ENCODE data around the gene RAD51B. TPM values are rescaled to one million over a fixed set of nuclear protein-coding genes. Genes with fewer than 3 reads are reported as not detected.
A peak's percentile ranks its signal among the peaks of the same experiment; 100 is the strongest.

The RAD51B gene
- total RNA-seq, 2 donors from 2014 or later: 37.0 to 49.7 TPM

- Mint-ChIP-seq H3K4me3 (no peak overlapping the region), H3K27ac (no peak overlapping the region), H3K36me3 (ENCODE audit: low read depth) (no peaks in the 10 kb centered on the region), H3K27me3 (no peaks in the 10 kb centered on the region), H3K9me3 (no peaks in the 10 kb centered on the region), H3K4me1 (no peaks in the 10 kb centered on the region)
- no peak for ATAC-seq (replicated peaks)
Measured at GRCh38 chr14:68191567-68192321, 372.2 kb downstream of the RAD51B start.

GRCh38 chr14:68192935-68193334, 373.4 kb downstream of the RAD51B start:
- no peaks in the 10 kb centered on the region for H3K27me3 Mint-ChIP-seq
- no peak overlapping the region for H3K27ac Mint-ChIP-seq
- H3K9me3 Mint-ChIP-seq: no peaks in the 10 kb centered on the region
- no peak for ATAC-seq (replicated peaks)
- no peak overlapping the region for H3K4me3 Mint-ChIP-seq
- no peaks in the 10 kb centered on the region for H3K36me3 Mint-ChIP-seq (ENCODE audit: low read depth)
- no peaks in the 10 kb centered on the region for H3K4me1 Mint-ChIP-seq

- H3K27ac Mint-ChIP-seq: no peak overlapping the region
- no peaks in the 10 kb centered on the region for H3K36me3 Mint-ChIP-seq (ENCODE audit: low read depth)
- H3K4me1 Mint-ChIP-seq: peaks cover 4% of the 10 kb centered on the region
- no peaks in the 10 kb centered on the region for H3K27me3 Mint-ChIP-seq
- no peaks in the 10 kb centered on the region for H3K9me3 Mint-ChIP-seq
- H3K4me3 Mint-ChIP-seq: no peak overlapping the region
- ATAC-seq (replicated peaks): no peak
Measured at GRCh38 chr14:68193970-68194681, 374.5 kb downstream of the RAD51B start.

GRCh38 chr14:68195126-68195525, 375.5 kb downstream of the RAD51B start:
- Mint-ChIP-seq H3K4me1 (peaks cover 6% of the 10 kb centered on the region), H3K9me3 (no peaks in the 10 kb centered on the region), H3K27me3 (no peaks in the 10 kb centered on the region), H3K36me3 (ENCODE audit: low read depth) (no peaks in the 10 kb centered on the region), H3K4me3 (no peak overlapping the region), H3K27ac (no peak overlapping the region)
- no peak for ATAC-seq (replicated peaks)

- H3K27me3 Mint-ChIP-seq: no peaks in the 10 kb centered on the region
- no peak overlapping the region for H3K4me3 Mint-ChIP-seq
- H3K36me3 Mint-ChIP-seq (ENCODE audit: low read depth): no peaks in the 10 kb centered on the region
- H3K27ac Mint-ChIP-seq: no peak overlapping the region
- ATAC-seq (replicated peaks): no peak
- peaks cover 6% of the 10 kb centered on the region for H3K4me1 Mint-ChIP-seq
- no peaks in the 10 kb centered on the region for H3K9me3 Mint-ChIP-seq
Measured at GRCh38 chr14:68198713-68199495, 379.3 kb downstream of the RAD51B start.

GRCh38 chr14:68199554-68200151, 380.1 kb downstream of the RAD51B start:
- no peak for ATAC-seq (replicated peaks)
- Mint-ChIP-seq H3K4me3 (no peak overlapping the region), H3K27ac (no peak overlapping the region), H3K9me3 (no peaks in the 10 kb centered on the region), H3K27me3 (no peaks in the 10 kb centered on the region), H3K4me1 (peaks cover 6% of the 10 kb centered on the region), H3K36me3 (ENCODE audit: low read depth) (no peaks in the 10 kb centered on the region)

GRCh38 chr14:68203871-68204270, 384.3 kb downstream of the RAD51B start:
- H3K4me1 Mint-ChIP-seq: peaks cover 18% of the 10 kb centered on the region
- H3K4me3 Mint-ChIP-seq: no peak overlapping the region
- no peaks in the 10 kb centered on the region for H3K36me3 Mint-ChIP-seq (ENCODE audit: low read depth)
- no peak for ATAC-seq (replicated peaks)
- H3K27me3 Mint-ChIP-seq: no peaks in the 10 kb centered on the region
- peaks cover 4% of the 10 kb centered on the region for H3K9me3 Mint-ChIP-seq
- no peak overlapping the region for H3K27ac Mint-ChIP-seq

GRCh38 chr14:68208218-68208617, 388.6 kb downstream of the RAD51B start:
- H3K4me1 Mint-ChIP-seq: peaks cover 43% of the 10 kb centered on the region
- ATAC-seq (replicated peaks): no peak
- peaks cover 4% of the 10 kb centered on the region for H3K9me3 Mint-ChIP-seq
- H3K27ac Mint-ChIP-seq: no peak overlapping the region
- H3K27me3 Mint-ChIP-seq: no peaks in the 10 kb centered on the region
- no peaks in the 10 kb centered on the region for H3K36me3 Mint-ChIP-seq (ENCODE audit: low read depth)
- H3K4me3 Mint-ChIP-seq: peak overlapping the region; percentile 44

- H3K4me1 Mint-ChIP-seq: peaks cover 43% of the 10 kb centered on the region
- H3K27me3 Mint-ChIP-seq: no peaks in the 10 kb centered on the region
- no peaks in the 10 kb centered on the region for H3K36me3 Mint-ChIP-seq (ENCODE audit: low read depth)
- H3K4me3 Mint-ChIP-seq: peak overlapping the region; percentile 44
- peaks cover 4% of the 10 kb centered on the region for H3K9me3 Mint-ChIP-seq
- H3K27ac Mint-ChIP-seq: peak overlapping the region; percentile 49
- peak; percentile 22 for ATAC-seq (replicated peaks)
Measured at GRCh38 chr14:68208626-68209317, 389.2 kb downstream of the RAD51B start.

- Mint-ChIP-seq H3K27ac (peak overlapping the region; percentile 81), H3K4me3 (peak overlapping the region; percentile 76), H3K36me3 (ENCODE audit: low read depth) (no peaks in the 10 kb centered on the region), H3K4me1 (peaks cover 43% of the 10 kb centered on the region), H3K9me3 (peaks cover 4% of the 10 kb centered on the region), H3K27me3 (no peaks in the 10 kb centered on the region)
- ATAC-seq (replicated peaks): peak; percentile 95
Measured at GRCh38 chr14:68210729-68211299, 391.2 kb downstream of the RAD51B start.

GRCh38 chr14:68211421-68211820, 391.8 kb downstream of the RAD51B start:
- H3K36me3 Mint-ChIP-seq (ENCODE audit: low read depth): no peaks in the 10 kb centered on the region
- H3K9me3 Mint-ChIP-seq: peaks cover under 1% of the 10 kb centered on the region
- H3K27me3 Mint-ChIP-seq: no peaks in the 10 kb centered on the region
- H3K4me1 Mint-ChIP-seq: peaks cover 38% of the 10 kb centered on the region
- no peak for ATAC-seq (replicated peaks)
- peak overlapping the region; percentile 76 for H3K4me3 Mint-ChIP-seq
- peak overlapping the region; percentile 81 for H3K27ac Mint-ChIP-seq

GRCh38 chr14:68211886-68212285, 392.3 kb downstream of the RAD51B start:
- Mint-ChIP-seq H3K4me3 (no peak overlapping the region), H3K9me3 (no peaks in the 10 kb centered on the region), H3K4me1 (peaks cover 37% of the 10 kb centered on the region), H3K27ac (peak overlapping the region; percentile 12), H3K36me3 (ENCODE audit: low read depth) (no peaks in the 10 kb centered on the region), H3K27me3 (no peaks in the 10 kb centered on the region)
- no peak for ATAC-seq (replicated peaks)

GRCh38 chr14:68212361-68212760, 392.8 kb downstream of the RAD51B start:
- Mint-ChIP-seq H3K27ac (peak overlapping the region; percentile 12), H3K4me1 (peaks cover 37% of the 10 kb centered on the region), H3K9me3 (no peaks in the 10 kb centered on the region), H3K36me3 (ENCODE audit: low read depth) (no peaks in the 10 kb centered on the region), H3K27me3 (no peaks in the 10 kb centered on the region), H3K4me3 (no peak overlapping the region)
- no peak for ATAC-seq (replicated peaks)

Measured in activated T-helper 17 cell treated with anti-CD3 and anti-CD28 coated beads, Interleukin-2, amount 50 U/mL, for 72 hours (primary cell).